ENCODE results near the gene GPR15LG.
"Not testable (repeated sequence)": the region's sequence is repeated elsewhere in the genome, so short reads cannot be mapped to it uniquely, and the experiment has no call there.

The GPR15LG gene

DNA sequence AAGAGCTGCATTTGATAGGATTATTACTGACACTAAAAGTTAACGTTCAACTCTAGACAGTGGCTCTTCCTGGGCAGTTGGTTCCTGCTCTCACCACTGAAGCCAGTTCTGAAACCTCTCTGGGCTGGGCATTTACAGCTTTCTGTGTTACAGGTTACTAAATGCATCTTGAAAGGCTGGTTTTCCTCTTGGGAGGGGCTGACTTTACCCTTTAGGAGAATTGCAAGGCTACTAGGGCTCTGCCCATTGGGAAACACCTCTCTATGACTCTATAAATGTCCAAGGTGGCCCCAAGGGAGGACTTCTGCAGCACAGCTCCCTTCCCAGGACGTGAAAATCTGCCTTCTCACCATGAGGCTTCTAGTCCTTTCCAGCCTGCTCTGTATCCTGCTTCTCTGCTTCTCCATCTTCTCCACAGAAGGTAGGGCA is at the start of gene GPR15LG:
Gene GPR15LG (plus strand): TSS at position 301 of the 429 bp plus-strand sequence. CDS start 51 bp downstream, at position 352.
- H3K4me3 ChIP-seq: no peak within 1 kb of the TSS
- no peaks in the 10 kb centered on the region for H3K36me3 ChIP-seq (replicated peaks)
- peak in 1 of 2 experiments; percentile 4 for DNase-seq (ENCODE audit: low spot score in 2 of 2)
- H3K9me3 ChIP-seq: no peaks in the 10 kb centered on the region
- no peaks in the 10 kb centered on the region; the same call in 1 of the 2 replicates for H3K4me1 ChIP-seq
- no peaks in the 10 kb centered on the region for H3K27me3 ChIP-seq (ENCODE audit: low read depth)
- in situ Hi-C loops (cut with MboI; ENCODE audit: low sequenced_read_pairs): no loop called here

GRCh38 chr10:84125910-84126784 is 47.5 kb upstream of the GPR15LG start:
- H3K9me3 ChIP-seq; H3K4me1 ChIP-seq; H3K4me3 ChIP-seq; H3K36me3 ChIP-seq (replicated peaks); H3K27me3 ChIP-seq (ENCODE audit: low read depth); in situ Hi-C loops (cut with MboI; ENCODE audit: low sequenced_read_pairs): not testable (repeated sequence)
- peak in 1 of 2 experiments; percentile 52 for DNase-seq (ENCODE audit: low spot score in 2 of 2)

- H3K27me3 ChIP-seq (ENCODE audit: low read depth): peaks cover 2% of the 10 kb centered on the region
- no peak for DNase-seq (ENCODE audit: low spot score in 2 of 2)
- no peaks in the 10 kb centered on the region for H3K4me1 ChIP-seq
- H3K9me3 ChIP-seq: 0 out of 2 replicates have a peak, but pooled peaks cover 2% of the 10 kb centered on the region
- H3K36me3 ChIP-seq (replicated peaks): no peaks in the 10 kb centered on the region
- in situ Hi-C loops (cut with MboI; ENCODE audit: low sequenced_read_pairs): no loop called here
- H3K4me3 ChIP-seq: no peak overlapping the region
Observed at GRCh38 chr10:84126785-84127167, 46.8 kb upstream of the GPR15LG start.

GRCh38 chr10:84135836-84136235 is 37.8 kb upstream of the GPR15LG start:
- Histone ChIP-seq H3K27me3 (ENCODE audit: low read depth) (no peaks in the 10 kb centered on the region), H3K4me3 (no peak overlapping the region), H3K4me1 (peaks cover 18% of the 10 kb centered on the region), H3K9me3 (no peaks in the 10 kb centered on the region), H3K36me3 (replicated peaks) (peaks cover 4% of the 10 kb centered on the region; the same call in 1 of the 2 replicates)
- in situ Hi-C loops (cut with MboI; ENCODE audit: low sequenced_read_pairs): no loop called here
- peak; percentile 47 to 79 for DNase-seq (ENCODE audit: low spot score in 2 of 2)

- DNase-seq (ENCODE audit: low spot score in 2 of 2): no peak
- Histone ChIP-seq H3K36me3 (replicated peaks) (peaks cover 17% of the 10 kb centered on the region), H3K4me1 (peaks cover 20% of the 10 kb centered on the region), H3K9me3 (no peaks in the 10 kb centered on the region), H3K27me3 (ENCODE audit: low read depth) (no peaks in the 10 kb centered on the region), H3K4me3 (no peak overlapping the region)
- in situ Hi-C loops (cut with MboI; ENCODE audit: low sequenced_read_pairs): no loop called here
Observed at GRCh38 chr10:84137811-84138210, 35.8 kb upstream of the GPR15LG start.

DNA sequence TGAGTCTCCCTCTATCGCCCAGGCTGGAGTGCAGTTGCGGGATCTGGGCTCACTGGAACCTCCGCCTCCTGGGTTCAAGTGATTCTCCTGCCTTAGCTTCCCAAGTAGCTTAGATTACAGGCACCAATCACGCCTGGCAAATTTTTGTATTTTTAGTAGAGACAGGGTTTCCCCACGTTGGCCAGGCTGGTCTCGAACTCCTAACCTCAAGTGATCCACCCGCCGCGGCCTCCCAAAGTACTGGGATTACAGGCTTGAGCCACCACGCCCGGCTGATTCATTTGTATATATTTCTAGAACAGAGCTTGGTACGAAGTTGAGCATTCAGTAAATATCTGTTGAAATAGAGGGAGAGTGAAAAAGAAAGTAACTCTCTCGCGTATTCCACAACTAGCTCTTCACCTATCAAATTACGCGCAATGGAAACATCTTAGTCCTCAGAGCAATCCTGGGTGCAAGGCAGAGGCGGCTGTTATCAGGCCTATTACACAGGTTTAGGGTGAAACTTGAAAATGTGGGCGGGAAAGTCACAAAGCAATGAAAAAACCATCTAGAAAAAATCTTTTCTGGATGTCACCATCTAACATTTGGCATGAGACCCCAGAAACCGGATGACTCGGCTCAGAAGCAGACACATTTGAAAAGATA is 35.0 kb upstream of the GPR15LG start:
- peaks cover 20% of the 10 kb centered on the region for H3K4me1 ChIP-seq
- H3K9me3 ChIP-seq: no peaks in the 10 kb centered on the region
- H3K4me3 ChIP-seq: peak overlapping the region; percentile 96
- H3K27me3 ChIP-seq (ENCODE audit: low read depth): no peaks in the 10 kb centered on the region
- H3K36me3 ChIP-seq (replicated peaks): peaks cover 25% of the 10 kb centered on the region
- in situ Hi-C loops (cut with MboI; ENCODE audit: low sequenced_read_pairs): no loop called here
- DNase-seq (ENCODE audit: low spot score in 2 of 2): no peak

DNA sequence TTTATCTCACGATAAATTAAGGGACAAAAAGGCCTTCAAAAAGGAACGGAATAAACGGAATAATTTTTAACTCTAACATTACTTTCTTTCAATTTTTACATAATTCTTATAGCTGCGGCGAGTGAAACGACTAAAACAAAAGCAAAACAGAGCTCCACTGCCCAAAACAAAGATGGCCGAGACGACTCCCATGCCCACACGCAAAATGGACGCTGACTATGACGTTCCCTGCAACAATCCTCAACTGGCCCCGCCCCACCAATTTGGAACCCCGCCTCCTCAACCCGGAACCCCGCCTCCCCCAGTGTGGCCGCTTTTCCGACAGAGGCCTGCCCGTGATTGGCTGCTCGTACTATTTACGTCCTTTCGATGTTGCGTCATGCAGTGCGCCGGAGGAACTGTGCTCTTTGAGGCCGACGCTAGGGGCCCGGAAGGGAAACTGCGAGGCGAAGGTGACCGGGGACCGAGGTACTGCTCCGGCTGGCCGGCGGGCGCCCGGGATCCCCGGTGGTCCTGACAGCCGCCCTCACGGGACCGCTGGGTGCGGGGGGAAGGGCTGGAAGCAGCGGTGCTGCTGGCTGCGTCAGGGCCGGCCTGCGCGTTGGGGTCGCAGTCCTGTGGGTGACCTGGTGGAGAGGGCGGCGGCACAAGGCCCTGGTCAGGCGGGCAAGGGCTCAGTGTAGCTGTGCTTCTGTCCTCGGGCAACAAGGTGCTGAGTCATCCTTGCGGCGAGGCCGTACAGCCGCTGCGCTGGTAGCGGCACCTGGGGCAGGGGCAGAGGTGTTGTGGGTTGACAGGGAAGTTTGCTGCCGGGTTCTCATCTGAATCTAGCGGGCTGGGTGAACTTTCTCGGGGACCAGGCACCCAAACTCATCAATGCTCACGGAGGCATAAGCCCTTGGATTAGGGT is 34.2 kb upstream of the GPR15LG start, which contains the start of gene GHITM:
Gene GHITM (plus strand): TSS at position 384 of the 910 bp plus-strand sequence. CDS start 1,992 bp downstream, outside the sequence.
- Histone ChIP-seq H3K27me3 (ENCODE audit: low read depth) (no peaks in the 10 kb centered on the region), H3K9me3 (no peaks in the 10 kb centered on the region), H3K36me3 (replicated peaks) (peaks cover 32% of the 10 kb centered on the region), H3K4me3 (peak within 1 kb of the TSS; percentile 96), H3K4me1 (peaks cover 20% of the 10 kb centered on the region)
- DNase-seq (ENCODE audit: low spot score in 2 of 2): peak; percentile 92 to 98
- in situ Hi-C loops (cut with MboI; ENCODE audit: low sequenced_read_pairs): no loop called here

DNA sequence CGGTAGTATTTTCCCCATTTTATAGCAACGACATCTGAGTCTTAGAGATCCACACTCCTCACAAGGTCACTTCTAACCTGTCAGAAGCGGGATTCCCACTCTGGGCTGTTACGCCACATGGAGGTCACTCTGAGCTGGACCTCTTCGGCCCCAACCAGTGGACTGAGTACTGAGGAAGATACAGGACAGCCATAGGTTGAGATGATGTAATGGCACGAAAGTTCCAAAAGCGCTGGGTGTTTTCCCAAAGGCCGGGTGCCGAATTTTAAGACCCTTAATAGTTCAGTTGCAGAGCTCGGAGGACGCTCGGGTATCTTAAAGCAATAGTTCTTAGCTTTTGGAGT is 33.6 kb upstream of the GPR15LG start:
- in situ Hi-C loops (cut with MboI; ENCODE audit: low sequenced_read_pairs): no loop called here
- Histone ChIP-seq H3K27me3 (ENCODE audit: low read depth) (no peaks in the 10 kb centered on the region), H3K36me3 (replicated peaks) (peaks cover 38% of the 10 kb centered on the region), H3K9me3 (no peaks in the 10 kb centered on the region), H3K4me3 (peak overlapping the region; percentile 96), H3K4me1 (peaks cover 20% of the 10 kb centered on the region)
- DNase-seq (ENCODE audit: low spot score in 2 of 2): no peak

- no peak for DNase-seq (ENCODE audit: low spot score in 2 of 2)
- Histone ChIP-seq H3K9me3 (no peaks in the 10 kb centered on the region), H3K4me3 (no peak overlapping the region), H3K27me3 (ENCODE audit: low read depth) (no peaks in the 10 kb centered on the region), H3K4me1 (no peaks in the 10 kb centered on the region), H3K36me3 (replicated peaks) (peaks cover 90% of the 10 kb centered on the region)
- in situ Hi-C loops (cut with MboI; ENCODE audit: low sequenced_read_pairs): loop anchor here (5.0 kb wide), 1 partner anchor 60 kb away; no protein-coding TSS in a partner anchor
Observed at GRCh38 chr10:84147347-84147746, 26.3 kb upstream of the GPR15LG start.

GRCh38 chr10:84148006-84148597 is 25.5 kb upstream of the GPR15LG start:
- in situ Hi-C loops (cut with MboI; ENCODE audit: low sequenced_read_pairs): loop anchor here (5.0 kb wide), 1 partner anchor 59 kb away; no protein-coding TSS in a partner anchor
- H3K4me1 ChIP-seq; H3K4me3 ChIP-seq; H3K9me3 ChIP-seq; H3K27me3 ChIP-seq (ENCODE audit: low read depth): not testable (repeated sequence)
- peak in 1 of 2 experiments; percentile 33 for DNase-seq (ENCODE audit: low spot score in 2 of 2)
- H3K36me3 ChIP-seq (replicated peaks): peaks cover 92% of the 10 kb centered on the region

DNA sequence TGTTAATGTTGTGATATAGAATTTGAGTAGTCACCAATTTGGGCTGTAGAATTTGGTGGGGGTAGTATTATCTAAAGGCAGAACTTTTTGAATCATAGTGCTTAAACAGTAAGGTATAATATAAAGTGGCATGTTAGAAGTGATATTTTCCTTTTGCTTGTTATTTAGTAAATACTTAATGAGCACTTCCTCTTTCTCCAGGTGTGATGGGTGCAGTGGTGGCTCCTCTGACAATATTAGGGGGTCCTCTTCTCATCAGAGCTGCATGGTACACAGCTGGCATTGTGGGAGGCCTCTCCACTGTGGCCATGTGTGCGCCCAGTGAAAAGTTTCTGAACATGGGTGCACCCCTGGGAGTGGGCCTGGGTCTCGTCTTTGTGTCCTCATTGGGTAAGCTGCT is 23.7 kb upstream of the GPR15LG start:
- Histone ChIP-seq H3K9me3 (no peaks in the 10 kb centered on the region), H3K4me1 (no peaks in the 10 kb centered on the region), H3K4me3 (no peak overlapping the region), H3K36me3 (replicated peaks) (peaks cover 81% of the 10 kb centered on the region), H3K27me3 (ENCODE audit: low read depth) (no peaks in the 10 kb centered on the region)
- in situ Hi-C loops (cut with MboI; ENCODE audit: low sequenced_read_pairs): loop anchor here (5.0 kb wide), 1 partner anchor 57 kb away; no protein-coding TSS in a partner anchor
- DNase-seq (ENCODE audit: low spot score in 2 of 2): no peak

GRCh38 chr10:84152769-84153168 is 20.8 kb upstream of the GPR15LG start:
- in situ Hi-C loops (cut with MboI; ENCODE audit: low sequenced_read_pairs): no loop called here
- H3K9me3 ChIP-seq: no peaks in the 10 kb centered on the region
- peaks cover 55% of the 10 kb centered on the region for H3K36me3 ChIP-seq (replicated peaks)

GRCh38 chr10:84155521-84155920 is 18.1 kb upstream of the GPR15LG start:
- no peak for DNase-seq (ENCODE audit: low spot score in 2 of 2)
- Histone ChIP-seq H3K4me3 (no peak overlapping the region), H3K9me3 (no peaks in the 10 kb centered on the region), H3K36me3 (replicated peaks) (peaks cover 30% of the 10 kb centered on the region), H3K4me1 (no peaks in the 10 kb centered on the region; the same call in 1 of the 2 replicates), H3K27me3 (ENCODE audit: low read depth) (no peaks in the 10 kb centered on the region)
- in situ Hi-C loops (cut with MboI; ENCODE audit: low sequenced_read_pairs): no loop called here

More at GRCh38 chr10:84152769-84153168, 20.8 kb upstream of the GPR15LG start:
- DNase-seq (ENCODE audit: low spot score in 2 of 2): no peak
- H3K4me3 ChIP-seq: no peak overlapping the region
- H3K4me1 ChIP-seq: no peaks in the 10 kb centered on the region
- no peaks in the 10 kb centered on the region for H3K27me3 ChIP-seq (ENCODE audit: low read depth)
